KG1 (cell line): ENCODE data around the gene SLC6A20.

ENCODE experiments used
- DNase-seq: peaks from one replicate; lab custom pipeline; 2025; lab: John Stamatoyannopoulos, UW

Gene SLC6A20

GRCh38 chr3:45800611-45801010 lies 4.3 kb upstream of the SLC6A20 start:
- no peak for DNase-seq

GRCh38 chr3:45799586-45799985 lies 3.2 kb upstream of the SLC6A20 start:
- DNase-seq: no peak

GRCh38 chr3:45798034-45798433 lies 1.7 kb upstream of the SLC6A20 start:
- DNase-seq: no peak

- DNase-seq: no peak
Observed at GRCh38 chr3:45796902-45797637, 734 bp upstream of the SLC6A20 start.

GRCh38 chr3:45795509-45795881 lies 841 bp downstream of the SLC6A20 start:
- DNase-seq: no peak

- DNase-seq: no peak
Observed at GRCh38 chr3:45794660-45795059, 1.7 kb downstream of the SLC6A20 start.

GRCh38 chr3:45794177-45794560 lies 2.2 kb downstream of the SLC6A20 start:
- DNase-seq: no peak

GRCh38 chr3:45793482-45794176 lies 2.7 kb downstream of the SLC6A20 start:
- DNase-seq: no peak

- no peak for DNase-seq
Observed at GRCh38 chr3:45792516-45793172, 3.7 kb downstream of the SLC6A20 start.

GRCh38 chr3:45792036-45792435 lies 4.3 kb downstream of the SLC6A20 start:
- DNase-seq: no peak

- DNase-seq: no peak
Observed at GRCh38 chr3:45790596-45790995, 5.7 kb downstream of the SLC6A20 start.

- no peak for DNase-seq
Observed at GRCh38 chr3:45789235-45789812, 7.0 kb downstream of the SLC6A20 start.

- DNase-seq: no peak
Observed at GRCh38 chr3:45787551-45787950, 8.8 kb downstream of the SLC6A20 start.

GRCh38 chr3:45786801-45787495 lies 9.4 kb downstream of the SLC6A20 start:
- no peak for DNase-seq

- no peak for DNase-seq
Observed at GRCh38 chr3:45785605-45786150, 10.7 kb downstream of the SLC6A20 start.

- DNase-seq: no peak
Observed at GRCh38 chr3:45783667-45784066, 12.7 kb downstream of the SLC6A20 start.

- DNase-seq: no peak
Observed at GRCh38 chr3:45782381-45782780, 14.0 kb downstream of the SLC6A20 start.

GRCh38 chr3:45781841-45782240 lies 14.5 kb downstream of the SLC6A20 start:
- no peak for DNase-seq

- no peak for DNase-seq
Observed at GRCh38 chr3:45781271-45781670, 15.1 kb downstream of the SLC6A20 start.

GRCh38 chr3:45779746-45780735 lies 16.3 kb downstream of the SLC6A20 start:
- DNase-seq: no peak

GRCh38 chr3:45778761-45779201 lies 17.6 kb downstream of the SLC6A20 start:
- DNase-seq: no peak
